LoVo (cell line): Measurements from ENCODE around the gene UBA5.
"Not testable (repeated sequence)": the region's sequence is repeated elsewhere in the genome, so short reads cannot be mapped to it uniquely, and the experiment has no call there.

Experiments
- DNase-seq: peaks from one replicate; pipeline ENCODE4 v3.0.0-alpha.2; 2016; ENCODE audit warnings: low spot score

Gene UBA5

DNA sequence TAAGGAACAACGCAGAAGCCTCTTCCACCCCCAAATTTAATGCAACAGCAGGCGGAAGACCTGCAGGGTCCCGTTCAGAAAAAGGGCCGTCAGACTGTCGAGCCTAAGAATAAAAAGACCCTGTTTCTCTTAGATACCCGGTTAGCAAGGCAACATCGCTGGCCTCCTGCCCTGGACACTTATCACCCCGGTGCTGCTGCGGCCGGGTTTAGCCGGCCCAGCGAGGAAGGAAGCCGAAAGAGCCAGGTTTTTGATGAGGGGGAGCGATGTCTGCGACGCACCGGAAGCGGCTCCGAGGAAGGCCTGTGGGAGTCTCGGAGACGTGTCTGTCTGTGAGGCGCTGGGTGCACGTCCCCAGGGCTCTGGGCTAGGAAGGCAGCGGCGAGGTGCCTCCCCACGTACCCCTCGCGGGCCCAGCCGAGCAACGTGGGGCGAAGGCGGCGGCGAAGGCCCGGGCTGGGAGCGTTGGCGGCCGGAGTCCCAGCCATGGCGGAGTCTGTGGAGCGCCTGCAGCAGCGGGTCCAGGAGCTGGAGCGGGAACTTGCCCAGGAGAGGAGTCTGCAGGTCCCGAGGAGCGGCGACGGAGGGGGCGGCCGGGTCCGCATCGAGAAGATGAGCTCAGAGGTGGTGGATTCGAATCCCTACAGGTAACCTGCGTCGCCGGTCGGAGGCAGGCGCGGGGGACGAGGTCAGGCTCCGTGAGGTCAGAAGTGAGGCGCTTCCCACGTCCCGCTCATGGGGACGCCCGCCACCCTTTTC lies at the start of gene UBA5:
TSS of gene UBA5 (plus strand) at position 278 of the 759 bp plus-strand sequence. CDS start at position 487, 209 bp downstream.
- DNase-seq: peak; percentile 50

- DNase-seq: not testable (repeated sequence)
These were observed 44.8 kb upstream of the UBA5 start for GRCh38 chr3:132615301-132615700.

DNA sequence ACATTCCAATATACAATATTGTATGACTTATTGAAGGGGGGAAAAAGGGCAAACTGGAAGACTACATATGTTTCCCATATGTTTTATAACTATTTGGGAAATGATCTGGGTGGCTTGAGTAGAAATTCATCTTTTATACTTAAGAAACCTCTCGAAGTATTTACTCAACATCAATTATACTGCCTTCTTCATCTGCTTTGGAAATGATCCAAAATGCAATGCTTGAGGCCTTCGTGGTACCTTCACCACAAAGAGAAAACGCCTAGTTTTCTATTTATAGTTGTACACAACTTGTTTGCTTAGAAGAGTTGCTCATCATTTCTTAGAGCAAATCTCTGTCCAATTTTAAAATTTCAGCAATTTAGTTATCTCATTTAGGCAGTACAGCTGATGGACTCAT lies 44.2 kb upstream of the UBA5 start:
- DNase-seq: no peak

DNA sequence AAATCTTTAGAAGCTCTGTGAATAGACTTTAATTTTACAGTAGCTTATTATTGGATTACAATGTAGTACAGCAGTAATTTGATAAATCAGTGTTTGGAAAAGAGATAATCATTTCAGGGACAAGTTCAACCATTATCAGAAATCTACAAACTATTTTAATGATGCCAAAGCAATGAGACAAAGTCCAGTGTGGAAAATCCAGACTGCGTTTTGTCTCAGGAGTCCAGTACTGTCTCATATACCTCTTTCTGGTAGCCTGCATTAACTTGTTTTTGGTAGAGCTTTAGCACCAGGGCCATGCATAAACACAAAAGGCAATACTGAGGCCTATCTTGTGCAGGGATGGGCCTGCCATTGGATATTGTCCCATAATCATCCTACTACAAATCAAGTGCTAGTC lies 43.3 kb upstream of the UBA5 start:
- DNase-seq: no peak

GRCh38 chr3:132622148-132622547 lies 38.0 kb upstream of the UBA5 start:
- no peak for DNase-seq

GRCh38 chr3:132622761-132623160 lies 37.4 kb upstream of the UBA5 start:
- DNase-seq: no peak

GRCh38 chr3:132623646-132624045 lies 36.5 kb upstream of the UBA5 start:
- DNase-seq: no peak

- DNase-seq: no peak
These were observed 35.3 kb upstream of the UBA5 start for GRCh38 chr3:132624790-132625189.

DNA sequence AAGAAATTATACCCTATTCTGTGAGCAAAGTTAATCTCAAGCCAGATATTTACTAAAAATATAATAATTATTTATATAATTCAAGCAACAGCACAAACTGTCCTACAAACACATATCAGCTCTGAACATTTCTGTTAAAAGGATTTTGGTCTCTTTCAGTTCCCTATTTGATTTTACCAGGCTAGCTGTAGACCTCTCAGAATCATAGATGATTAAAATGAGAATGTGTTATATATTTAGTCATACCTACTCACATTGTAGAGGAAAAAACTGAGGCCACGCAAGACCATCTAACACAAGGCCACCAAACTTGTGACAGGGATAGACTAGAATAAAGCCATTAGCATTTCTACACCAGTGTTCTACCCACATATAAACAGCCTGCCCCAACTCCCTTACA lies 34.5 kb upstream of the UBA5 start:
- DNase-seq: no peak

GRCh38 chr3:132626955-132627354 lies 33.2 kb upstream of the UBA5 start:
- no peak for DNase-seq

DNA sequence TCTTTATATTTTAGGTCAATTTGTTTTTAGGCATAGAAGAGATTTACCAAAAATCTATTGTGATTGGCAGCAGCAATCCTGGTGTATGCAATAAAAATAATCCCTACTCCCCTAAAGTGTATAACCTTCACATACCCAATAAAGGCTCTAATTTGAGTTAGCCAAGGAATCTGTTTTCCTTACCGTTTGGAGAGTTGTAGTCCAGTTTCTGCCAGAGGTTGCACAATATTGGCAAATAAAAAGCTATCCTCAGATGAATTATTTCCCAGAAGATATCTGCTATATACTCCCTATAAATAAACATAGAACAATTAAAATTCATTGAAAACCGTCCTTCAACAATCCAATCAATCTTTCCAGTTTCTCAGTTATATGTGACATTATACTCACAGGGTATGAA lies 32.0 kb upstream of the UBA5 start:
- DNase-seq: no peak

GRCh38 chr3:132629928-132630327 lies 30.2 kb upstream of the UBA5 start:
- DNase-seq: no peak

DNA sequence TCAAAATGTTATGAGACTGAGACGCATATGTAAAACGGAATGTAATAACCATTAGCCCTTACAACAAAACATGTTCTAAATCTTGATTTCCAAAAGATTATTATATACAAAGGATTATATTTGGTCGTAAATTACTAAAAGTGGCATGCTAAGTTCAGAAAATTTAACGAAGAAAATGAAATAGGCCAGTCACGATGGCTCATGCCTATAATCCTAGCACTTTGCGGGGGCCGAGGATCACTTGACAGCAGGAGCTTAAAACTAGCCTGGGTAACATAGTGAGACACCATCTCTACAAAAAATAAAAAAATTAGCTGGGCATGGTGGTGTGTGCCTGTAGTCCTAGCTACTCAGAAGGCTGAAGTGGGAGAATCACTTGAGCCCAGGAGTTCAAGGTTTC lies 29.5 kb upstream of the UBA5 start:
- DNase-seq: no peak

GRCh38 chr3:132635052-132635451 lies 25.1 kb upstream of the UBA5 start:
- no peak for DNase-seq

- DNase-seq: peak; percentile 11
These were observed 22.5 kb upstream of the UBA5 start for GRCh38 chr3:132637590-132637989.

DNA sequence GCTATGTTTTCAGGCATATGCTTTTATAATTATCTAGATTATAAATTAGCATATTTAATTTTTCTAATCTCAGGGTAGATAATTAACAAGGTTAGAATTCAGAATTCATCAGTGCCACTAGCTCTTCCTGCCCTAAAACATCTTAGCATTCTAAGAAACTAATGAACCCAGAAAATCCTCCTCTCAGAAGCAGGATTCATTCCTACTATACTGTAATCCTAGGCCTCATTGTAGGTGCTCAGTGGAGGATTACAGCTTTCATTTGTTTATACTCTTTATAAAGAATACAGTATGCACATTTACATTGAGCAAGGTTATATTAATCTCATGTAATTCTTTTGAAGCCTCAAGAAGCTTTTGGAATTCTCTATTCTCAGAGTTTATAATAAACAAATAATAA lies 21.4 kb upstream of the UBA5 start:
- no peak for DNase-seq

DNA sequence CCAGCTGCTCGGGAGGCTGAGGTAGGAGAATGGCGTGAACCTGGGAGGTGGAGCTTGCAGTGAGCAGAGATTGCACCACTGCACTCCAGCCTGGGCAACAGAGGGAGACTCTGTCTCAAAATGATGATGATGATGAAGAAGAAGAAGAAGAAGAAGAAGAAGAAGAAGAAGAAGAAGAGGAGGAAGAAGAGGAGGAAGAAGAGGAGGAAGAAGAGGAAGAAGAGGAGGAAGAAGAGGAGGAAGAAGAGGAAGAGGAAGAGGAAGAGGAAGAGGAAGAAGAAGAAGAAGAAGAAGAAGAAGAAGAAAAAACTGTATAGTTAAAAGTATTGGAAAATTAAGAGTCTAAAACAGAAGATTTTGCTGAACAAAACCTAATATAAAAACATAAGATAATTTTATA lies 18.7 kb upstream of the UBA5 start:
- DNase-seq: not testable (repeated sequence)

- peak; percentile 56 for DNase-seq
These were observed 18.1 kb upstream of the UBA5 start for GRCh38 chr3:132641837-132642538.

GRCh38 chr3:132642539-132642847 lies 17.6 kb upstream of the UBA5 start:
- no peak for DNase-seq

DNA sequence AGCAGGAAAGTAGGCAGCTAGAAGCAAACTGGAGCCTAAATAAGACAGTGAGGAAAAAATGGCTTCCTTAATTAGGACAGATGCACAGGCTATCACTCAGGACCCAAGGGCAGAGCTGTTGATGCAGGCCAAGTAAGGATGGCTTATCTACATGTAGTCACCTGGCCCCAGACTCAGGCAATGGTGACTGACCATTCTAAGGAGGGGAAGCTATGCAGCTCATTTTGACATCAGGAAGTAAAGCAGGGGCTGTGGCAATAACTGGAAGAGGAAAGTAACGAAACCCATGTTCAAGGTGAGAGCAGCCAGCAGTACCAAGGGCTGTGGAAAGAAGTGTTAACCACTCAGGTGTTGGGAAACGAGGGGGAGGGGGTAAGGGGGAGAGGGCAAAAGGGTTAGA lies 16.8 kb upstream of the UBA5 start:
- no peak for DNase-seq

GRCh38 chr3:132645058-132645457 lies 15.1 kb upstream of the UBA5 start:
- DNase-seq: no peak

GRCh38 chr3:132650153-132650552 lies 10.0 kb upstream of the UBA5 start:
- DNase-seq: no peak

DNA sequence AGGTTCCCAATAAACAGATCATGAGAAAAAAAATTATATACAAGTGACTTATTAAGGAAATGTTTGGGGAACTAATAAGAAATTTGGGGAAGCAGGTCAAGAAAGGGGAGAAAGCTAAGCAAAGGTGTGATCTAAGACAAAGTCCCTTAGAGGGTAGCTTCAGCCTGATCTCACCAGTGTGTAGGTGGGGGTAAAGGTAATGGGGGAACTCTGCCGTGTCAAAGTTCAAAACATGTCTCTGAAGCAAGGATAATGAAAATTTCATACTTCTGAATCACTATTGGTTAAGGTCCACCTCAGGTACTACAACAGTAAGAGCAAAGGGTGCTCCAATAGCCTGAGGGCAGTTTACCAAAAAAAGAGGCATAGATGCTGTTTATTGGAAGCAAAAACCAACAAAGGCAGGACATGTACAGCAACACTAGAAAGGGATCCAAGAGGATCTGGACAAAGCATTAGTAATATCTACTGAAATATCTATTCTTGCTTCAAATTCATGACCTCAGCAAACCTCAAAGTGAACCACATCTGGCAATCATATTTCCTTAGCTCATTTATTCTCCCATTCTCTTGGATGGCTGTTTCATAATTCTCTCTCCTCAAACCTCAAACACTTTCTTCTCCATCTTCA lies 7.4 kb upstream of the UBA5 start:
- DNase-seq: peak; percentile 39
